ENCODE measurements around the gene CACNA2D1. TPM values are rescaled to one million over a fixed set of nuclear protein-coding genes. Genes with fewer than 3 reads are reported as not detected.

Gene CACNA2D1
- total RNA-seq, 1 experiment from 2014 or later = 36.2 TPM

GRCh38 chr7:82384051-82384464 is 59.5 kb downstream of the CACNA2D1 start:
- no peak overlapping the region for H3K56ac ChIP-seq (ENCODE audit: insufficient read length, low read depth, low read length)
- H4K91ac ChIP-seq (ENCODE audit: insufficient read length, low read depth, low read length) = no peak overlapping the region
- no peaks in the 10 kb centered on the region for H3K23me2 ChIP-seq (ENCODE audit: insufficient read length, low read depth, low read length, poor library complexity, severe bottlenecking)
- no peak for DNase-seq
- Mint-ChIP-seq H3K27me3 (ENCODE audit: low read depth) (no peaks in the 10 kb centered on the region), H3K4me3 (no peak overlapping the region), H3K27ac (peak overlapping the region in 1 of 3 experiments; percentile 65; a peak in 4 of 7 replicates), H3K4me1 (peaks cover 35 to 39% of the 10 kb centered on the region in 2 experiments), H3K36me3 (ENCODE audit: insufficient read depth in 1 of 3, low read depth in 3 of 3) (no peaks in the 10 kb centered on the region), H3K9me3 (no peaks in the 10 kb centered on the region)
- no peak overlapping the region for H2BK5ac ChIP-seq (ENCODE audit: insufficient read length, low read length)
- no peak overlapping the region for H3K4me2 ChIP-seq (ENCODE audit: insufficient read depth, insufficient read length, low read length)
- H3K9ac ChIP-seq (ENCODE audit: extremely low read depth, insufficient read length, low read length) = no peak overlapping the region
- no peak for TF ChIP-seq CTCF (conservative IDR thresholded peaks at IDR 0.05)
- no peak overlapping the region for H2BK20ac ChIP-seq (ENCODE audit: low read depth, low read length, poor library complexity, severe bottlenecking)
- no peak overlapping the region for H2AFZ ChIP-seq (ENCODE audit: low read length)
- H2BK12ac ChIP-seq (ENCODE audit: insufficient read length, low read depth, low read length) = no peak overlapping the region
- H3K18ac ChIP-seq (ENCODE audit: insufficient read length, low read depth, low read length) = no peak overlapping the region
- H3K79me2 ChIP-seq (ENCODE audit: insufficient read depth, low read length) = no peaks in the 10 kb centered on the region
- no peak overlapping the region for H2BK15ac ChIP-seq (ENCODE audit: low read depth, low read length)
- no peak overlapping the region for H3T11ph ChIP-seq (ENCODE audit: low read length)
- no peaks in the 10 kb centered on the region for H3K27me3 ChIP-seq (ENCODE audit: insufficient read depth, low read length)
- H3K9me3 ChIP-seq (ENCODE audit: control insufficient read depth, low read depth, low read length) = no peaks in the 10 kb centered on the region
- no peak overlapping the region for H2BK120ac ChIP-seq (ENCODE audit: low read depth, low read length, poor library complexity, severe bottlenecking)
- no CpG with 5 or more reads among the region's 4 CpGs for WGBS (ENCODE audit: extremely low coverage, insufficient read length, low lambda C conversion rate)
- no peak overlapping the region for H3K4ac ChIP-seq (ENCODE audit: low read depth, low read length)
- no peak overlapping the region for H2AK5ac ChIP-seq (ENCODE audit: insufficient read length, low read length)
- no peak overlapping the region for H4K5ac ChIP-seq (ENCODE audit: insufficient read length, low read depth, low read length)
- no peak overlapping the region for H3K14ac ChIP-seq (ENCODE audit: insufficient read depth, low read length)
- no peaks in the 10 kb centered on the region for H4K20me1 ChIP-seq (ENCODE audit: control insufficient read depth, insufficient read depth, insufficient read length)
- no peaks in the 10 kb centered on the region; the same call in 1 of the 2 replicates for H3K4me1 ChIP-seq (ENCODE audit: insufficient read depth, low read length)
- no peak overlapping the region for H4K8ac ChIP-seq (replicated peaks; ENCODE audit: insufficient read length, low read depth, low read length)
- H3K27ac ChIP-seq (ENCODE audit: insufficient read length, low read depth, low read length) = no peak overlapping the region
- no peaks in the 10 kb centered on the region for H3K79me1 ChIP-seq (ENCODE audit: insufficient read depth, low read depth, low read length, poor library complexity, severe bottlenecking)
- H3K23ac ChIP-seq (ENCODE audit: insufficient read length, low read depth, low read length) = no peak overlapping the region
